ENCODE measurements around the gene GPR17.

The GPR17 gene

DNA sequence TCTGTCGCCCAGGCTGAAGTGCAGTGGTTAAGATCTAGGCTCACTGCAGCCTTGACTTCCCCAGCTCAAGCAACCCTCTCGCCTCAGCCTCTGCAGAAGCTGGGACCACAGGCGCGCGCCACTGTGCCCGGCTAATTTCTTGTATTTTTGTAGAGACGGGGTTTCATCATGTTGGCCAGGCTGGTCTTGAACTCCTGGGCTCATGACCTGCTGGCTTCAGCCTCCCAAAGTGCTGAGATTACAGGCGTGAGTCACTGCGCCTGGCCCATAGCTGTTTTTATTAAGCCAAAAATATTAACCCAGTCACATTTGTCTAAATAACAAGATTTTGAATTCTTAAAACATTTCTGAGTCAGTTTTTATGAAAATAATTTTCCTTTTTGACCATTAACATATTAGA lies 49.0 kb downstream of the GPR17 start:
- no peak for DNase-seq (ENCODE audit: low read depth)

DNA sequence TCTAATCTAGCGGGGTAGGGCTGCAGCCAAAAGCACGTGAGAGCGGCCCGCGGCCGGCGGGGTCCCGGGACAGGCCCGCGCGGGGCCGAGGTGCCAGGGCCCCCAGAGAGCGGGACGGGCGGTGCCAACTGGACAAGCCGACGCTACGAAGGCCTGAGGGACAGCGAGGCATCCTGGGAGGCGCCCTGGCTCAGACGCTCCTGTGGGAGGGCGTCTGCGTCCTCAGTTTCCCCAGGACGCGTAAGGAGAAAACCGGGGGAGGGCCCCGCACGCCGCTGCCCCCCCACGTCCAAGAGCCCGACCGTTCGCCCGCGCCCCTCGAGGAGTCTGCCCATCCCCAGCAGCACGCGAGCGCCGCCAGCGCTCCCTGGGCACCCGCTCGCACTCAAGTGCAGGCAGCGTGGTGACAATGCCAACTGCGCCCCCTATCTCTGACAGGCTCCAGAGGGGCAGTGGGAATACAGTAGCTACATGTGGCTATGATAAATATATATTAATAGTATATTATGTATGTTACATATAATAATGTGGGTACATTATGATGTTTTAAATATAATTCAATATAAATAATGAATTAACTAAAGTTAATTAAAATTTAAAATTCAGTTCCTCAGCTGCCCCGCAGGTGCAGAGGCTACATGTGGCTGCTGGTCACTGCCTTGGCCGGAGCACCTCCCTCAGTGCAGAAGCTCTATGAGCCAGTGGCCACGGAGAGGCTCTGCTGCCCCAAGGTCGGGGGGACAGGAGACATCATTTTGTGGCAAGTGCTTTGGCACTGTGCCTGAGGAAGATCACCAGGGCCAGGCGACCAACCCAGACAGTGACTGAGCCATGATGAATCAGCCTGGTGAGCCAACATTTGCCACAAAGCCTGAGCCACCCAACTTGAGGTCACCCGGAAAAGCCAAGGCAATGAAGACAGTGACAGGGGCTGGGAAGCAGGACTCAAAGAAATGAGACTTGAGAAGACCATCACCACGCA lies 49.8 kb downstream of the GPR17 start:
- no peak for DNase-seq (ENCODE audit: low read depth)

DNA sequence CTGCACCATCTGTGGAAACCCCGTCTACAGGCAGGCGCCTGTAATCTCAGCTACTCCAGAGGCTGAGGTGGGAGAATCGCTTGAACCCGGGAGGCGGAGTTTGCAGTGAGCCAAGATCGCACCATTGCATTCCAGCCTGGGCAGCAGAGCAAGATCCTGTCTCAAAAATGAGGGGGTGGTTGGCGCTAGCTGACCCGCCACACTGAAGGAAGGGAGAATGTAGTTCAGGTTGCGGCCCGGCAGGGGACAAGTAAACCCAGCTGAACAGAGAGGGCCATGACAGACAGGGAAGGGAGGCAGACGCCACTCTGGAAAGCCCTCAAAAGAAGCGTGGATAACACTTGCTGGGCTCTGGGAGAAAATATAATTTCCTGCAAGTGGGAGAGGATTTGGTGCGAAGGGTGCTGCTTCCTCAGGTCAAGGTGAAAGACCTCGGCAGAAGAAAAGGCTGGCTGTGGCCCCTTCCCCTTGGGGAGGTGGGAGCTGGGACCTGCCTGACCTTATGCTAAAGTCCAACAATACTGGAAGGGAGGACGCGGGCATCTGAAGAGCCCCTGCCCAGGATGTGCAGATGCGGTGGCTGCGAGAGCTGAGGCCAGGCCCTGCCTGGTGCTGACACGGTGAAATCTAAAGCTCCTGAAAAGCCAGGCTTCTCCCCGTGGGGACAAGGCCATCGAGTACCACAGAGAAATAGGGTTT lies 51.7 kb downstream of the GPR17 start:
- no peak for DNase-seq (ENCODE audit: low read depth)

DNA sequence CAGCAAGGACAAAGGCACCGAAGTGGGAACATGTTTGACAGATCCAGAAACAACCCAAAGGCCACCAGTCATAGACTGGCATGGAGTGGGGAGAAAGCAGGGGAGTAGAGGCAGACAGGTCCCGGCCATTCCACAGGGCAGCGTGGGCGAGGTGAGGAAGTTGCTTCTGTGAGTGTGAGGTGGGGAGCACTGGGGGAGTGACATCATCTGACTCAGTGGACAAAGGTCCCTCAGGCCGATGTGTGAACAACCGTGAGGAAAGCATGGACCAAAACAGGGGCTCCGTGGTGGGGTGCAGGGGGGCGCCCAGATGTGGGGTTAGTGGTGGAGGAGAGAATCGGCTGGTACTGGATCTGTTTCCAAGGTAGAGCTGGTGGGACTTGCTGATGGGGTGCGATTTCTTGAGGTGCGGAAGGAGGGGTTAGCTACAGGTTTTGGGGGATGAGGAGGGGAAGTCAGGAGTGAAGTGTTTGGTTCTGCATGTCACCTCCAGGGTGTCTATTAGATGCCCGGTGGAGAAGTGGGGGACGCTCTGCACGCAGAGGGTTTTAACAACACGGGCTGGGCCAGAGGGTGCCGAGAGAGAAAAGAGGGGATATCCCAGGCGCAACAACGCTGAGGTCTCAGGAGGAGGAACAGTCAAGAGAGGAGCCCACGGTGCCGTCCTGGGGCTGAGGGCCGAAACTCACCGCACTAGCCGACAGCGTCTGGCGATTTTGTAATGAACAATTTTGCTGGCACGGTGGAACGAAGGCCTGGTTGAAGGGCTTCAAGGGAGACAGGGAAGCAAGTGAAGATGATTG lies 52.8 kb downstream of the GPR17 start:
- DNase-seq (ENCODE audit: low read depth), result no peak

DNA sequence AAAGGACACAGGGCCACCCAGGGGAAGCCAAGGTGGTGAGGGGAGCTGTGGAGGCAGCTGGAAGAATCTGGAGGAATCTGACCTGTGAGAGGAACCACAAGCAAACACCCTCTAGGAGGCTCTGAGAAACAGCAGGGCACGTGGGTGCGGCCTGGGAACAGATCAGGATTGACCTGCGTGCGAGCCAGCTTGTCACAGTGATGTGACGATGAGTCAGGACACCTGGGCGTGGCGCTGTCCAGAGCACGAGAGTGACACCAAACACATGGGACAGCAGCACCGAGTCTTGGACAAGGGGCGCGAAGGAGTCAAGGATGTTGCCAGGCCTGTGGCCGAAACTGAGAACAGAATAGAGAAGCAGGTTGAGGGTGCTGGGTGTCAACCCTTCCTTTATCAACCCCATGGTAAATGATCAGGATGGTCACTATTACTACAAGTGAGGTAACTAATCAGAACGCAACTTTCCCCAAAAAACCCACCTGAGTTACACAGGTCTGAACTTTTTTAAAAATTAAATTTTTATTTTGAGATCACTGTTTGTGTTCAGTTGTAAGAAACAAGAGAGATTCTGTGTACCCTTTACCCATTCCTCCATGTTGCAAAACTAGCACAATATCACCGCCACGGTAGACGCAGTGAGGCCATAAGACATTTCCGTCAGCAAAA lies 54.7 kb downstream of the GPR17 start:
- no peak for DNase-seq (ENCODE audit: low read depth)

DNA sequence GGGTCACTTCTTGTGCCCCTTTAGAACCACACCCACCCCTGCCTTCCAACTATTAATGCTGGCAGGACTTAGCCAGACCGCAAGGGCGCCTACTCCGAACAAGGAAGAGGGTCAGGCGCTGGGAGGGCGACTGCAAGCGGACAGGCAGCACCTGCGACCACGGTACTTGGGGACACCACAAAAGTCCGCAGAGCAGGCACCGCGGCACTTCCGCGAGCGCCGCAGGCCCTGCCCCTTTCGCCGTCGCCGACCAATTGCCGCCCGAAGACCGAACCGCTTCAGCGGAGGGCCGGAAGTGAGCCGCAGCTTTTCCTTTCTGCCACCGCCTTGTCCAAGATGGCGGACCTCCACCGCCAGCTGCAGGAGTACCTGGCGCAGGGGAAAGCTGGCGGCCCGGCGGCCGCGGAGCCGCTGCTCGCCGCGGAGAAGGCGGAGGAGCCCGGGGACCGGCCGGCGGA lies 55.3 kb downstream of the GPR17 start, which contains the start of gene SFT2D3:
TSS of gene SFT2D3 (plus strand) at position 305 of the 458 bp plus-strand sequence. CDS start at position 337, 32 bp downstream.
- peak; percentile 78 for DNase-seq (ENCODE audit: low read depth)

DNA sequence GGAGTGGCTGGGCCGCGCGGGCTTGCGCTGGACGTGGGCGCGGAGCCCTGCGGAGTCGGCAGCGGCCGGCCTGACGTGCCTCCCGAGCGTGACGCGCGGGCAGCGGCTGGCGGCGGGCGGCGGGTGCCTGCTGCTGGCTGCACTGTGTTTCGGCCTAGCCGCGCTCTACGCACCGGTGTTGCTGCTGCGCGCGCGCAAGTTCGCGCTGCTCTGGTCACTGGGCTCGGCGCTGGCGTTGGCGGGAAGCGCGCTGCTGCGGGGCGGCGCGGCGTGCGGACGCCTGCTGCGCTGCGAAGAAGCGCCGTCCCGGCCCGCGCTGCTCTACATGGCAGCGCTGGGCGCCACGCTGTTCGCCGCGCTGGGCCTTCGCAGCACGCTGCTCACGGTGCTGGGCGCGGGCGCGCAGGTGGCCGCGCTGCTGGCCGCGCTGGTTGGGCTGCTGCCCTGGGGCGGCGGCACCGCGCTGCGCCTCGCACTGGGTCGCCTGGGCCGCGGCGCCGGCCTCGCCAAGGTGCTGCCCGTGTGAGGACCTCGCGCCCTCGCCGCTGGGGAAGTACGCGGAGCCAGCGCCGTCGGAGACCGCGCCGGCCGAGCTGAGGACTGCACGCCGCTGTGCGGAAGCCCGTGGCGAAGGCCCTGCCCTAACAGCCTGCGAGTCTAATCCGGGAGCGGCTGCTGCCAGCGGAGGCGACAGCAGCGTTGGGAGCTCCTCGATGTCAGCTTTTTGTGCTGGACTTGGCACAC lies 55.9 kb downstream of the GPR17 start:
- DNase-seq (ENCODE audit: low read depth), result peak; percentile 46
